H9 (cell line): ENCODE results near the gene STK10. TPM values are rescaled to one million over a fixed set of nuclear protein-coding genes. Genes with fewer than 3 reads are reported as not detected.

Source experiments
- DNase-seq: peaks from one replicate; pipeline ENCODE4 v3.0.0-alpha.2; 2017
- H2AFZ ChIP-seq: one replicate; pipeline ENCODE4 v1.6.1; 2013; ENCODE audit warnings: mild to moderate bottlenecking, low read length, control low read depth, moderate library complexity
- H2AK5ac ChIP-seq: 2 replicates; pipeline ENCODE4 v1.6.1; 2013; ENCODE audit warnings: low read length, control low read depth, mixed read lengths; ENCODE audit not compliant: insufficient read length
- H2BK120ac ChIP-seq: one replicate; pipeline ENCODE4 v1.6.1; 2013; ENCODE audit warnings: low read depth, mild to moderate bottlenecking, low read length, control low read depth, inconsistent platforms; ENCODE audit not compliant: poor library complexity, severe bottlenecking
- H2BK12ac ChIP-seq: 2 replicates; pipeline ENCODE4 v1.6.1; 2013; ENCODE audit warnings: low read length, control low read depth, mixed read lengths, low read depth; ENCODE audit not compliant: insufficient read length
- H2BK15ac ChIP-seq: 2 replicates; pipeline ENCODE4 v1.6.1; 2013; ENCODE audit warnings: low read depth, low read length, control low read depth
- H2BK20ac ChIP-seq: one replicate; pipeline ENCODE4 v1.6.1; 2013; ENCODE audit warnings: low read depth, mild to moderate bottlenecking, low read length, control low read depth, inconsistent platforms; ENCODE audit not compliant: poor library complexity, severe bottlenecking
- H2BK5ac ChIP-seq: 2 replicates; pipeline ENCODE4 v1.6.1; 2013; ENCODE audit warnings: low read length, control low read depth, mixed read lengths; ENCODE audit not compliant: insufficient read length
- H3K14ac ChIP-seq: 2 replicates; pipeline ENCODE4 v1.6.1; 2013; ENCODE audit warnings: low read length, control low read depth; ENCODE audit not compliant: insufficient read depth
- H3K18ac ChIP-seq: 2 replicates; pipeline ENCODE4 v1.6.1; 2013; ENCODE audit warnings: low read depth, mild to moderate bottlenecking, mixed read lengths, low read length, control low read depth; ENCODE audit not compliant: insufficient read length
- H3K23ac ChIP-seq: 2 replicates; pipeline ENCODE4 v1.6.1; 2013; ENCODE audit warnings: low read length, control low read depth, mixed read lengths, low read depth; ENCODE audit not compliant: insufficient read length
- H3K23me2 ChIP-seq: 2 replicates; pipeline ENCODE4 v1.6.1; 2013; ENCODE audit warnings: low read depth, mild to moderate bottlenecking, mixed read lengths, low read length, control low read depth; ENCODE audit not compliant: insufficient read length, poor library complexity, severe bottlenecking
- H3K27ac ChIP-seq: 2 replicates; pipeline ENCODE4 v1.5.1; 2013; ENCODE audit warnings: low read length, control low read depth, mixed read lengths, low read depth; ENCODE audit not compliant: insufficient read length
- H3K27me3 ChIP-seq: 2 replicates; pipeline ENCODE4 v1.6.1; 2013; ENCODE audit warnings: low read length, control low read depth, inconsistent platforms; ENCODE audit not compliant: insufficient read depth
- H3K4ac ChIP-seq: 2 replicates; pipeline ENCODE4 v1.6.1; 2013; ENCODE audit warnings: low read depth, mild to moderate bottlenecking, control low read depth, inconsistent platforms, low read length, moderate library complexity
- H3K4me1 ChIP-seq: 2 replicates; pipeline ENCODE4 v1.6.1; 2013; ENCODE audit warnings: low read length, control low read depth, inconsistent platforms; ENCODE audit not compliant: insufficient read depth
- H3K4me2 ChIP-seq: 2 replicates; pipeline ENCODE4 v1.6.1; 2013; ENCODE audit warnings: low read length, control low read depth, mixed read lengths; ENCODE audit not compliant: insufficient read length, insufficient read depth
- H3K56ac ChIP-seq: 2 replicates; pipeline ENCODE4 v1.6.1; 2013; ENCODE audit warnings: low read depth, mild to moderate bottlenecking, mixed read lengths, low read length, control low read depth; ENCODE audit not compliant: insufficient read length
- H3K79me1 ChIP-seq: 2 replicates; pipeline ENCODE4 v1.6.1; 2013; ENCODE audit warnings: low read depth, mild to moderate bottlenecking, moderate library complexity, low read length, control low read depth, inconsistent platforms; ENCODE audit not compliant: insufficient read depth, poor library complexity, severe bottlenecking
- H3K79me2 ChIP-seq: 2 replicates; pipeline ENCODE4 v1.6.1; 2013; ENCODE audit warnings: low read length, control low read depth, inconsistent platforms; ENCODE audit not compliant: insufficient read depth
- H3K9ac ChIP-seq: 2 replicates; pipeline ENCODE4 v1.6.1; 2013; ENCODE audit warnings: low read length, control low read depth, mixed read lengths; ENCODE audit not compliant: insufficient read length; ENCODE audit errors: extremely low read depth
- H3K9me3 ChIP-seq: one replicate; pipeline ENCODE4 v1.6.1; 2013; ENCODE audit warnings: low read depth, low read length, inconsistent platforms; ENCODE audit not compliant: control insufficient read depth
- H3T11ph ChIP-seq: one replicate; pipeline ENCODE4 v1.6.1; 2013; ENCODE audit warnings: mild to moderate bottlenecking, low read length, control low read depth, inconsistent platforms
- H4K20me1 ChIP-seq: one replicate; pipeline ENCODE4 v1.6.1; 2013; ENCODE audit not compliant: control insufficient read depth, insufficient read length, insufficient read depth
- H4K5ac ChIP-seq: 2 replicates; pipeline ENCODE4 v1.6.1; 2013; ENCODE audit warnings: low read depth, mild to moderate bottlenecking, mixed read lengths, low read length, control low read depth; ENCODE audit not compliant: insufficient read length
- H4K8ac ChIP-seq: replicated peaks from 2 replicates; pipeline ENCODE4 v1.6.1; 2013; ENCODE audit warnings: low read length, control low read depth, mixed read lengths, low read depth; ENCODE audit not compliant: insufficient read length
- H4K91ac ChIP-seq: 2 replicates; pipeline ENCODE4 v1.6.1; 2013; ENCODE audit warnings: low read depth, mild to moderate bottlenecking, moderate library complexity, mixed read lengths, low read length, control low read depth; ENCODE audit not compliant: insufficient read length
- H3K27ac Mint-ChIP-seq, 3 experiments: 2 replicates in 2 of 3; 3 replicates in 1 of 3; pipeline ENCODE4 v1.8.0; 2020 to 2021; ENCODE audit warnings: mixed read lengths in 3 of 3, mild to moderate bottlenecking in 1 of 3, moderate library complexity in 1 of 3
- H3K27me3 Mint-ChIP-seq: 2 replicates; pipeline ENCODE4 v1.8.0; 2021; ENCODE audit warnings: low read depth, mild to moderate bottlenecking, moderate library complexity, mixed read lengths
- H3K36me3 Mint-ChIP-seq, 3 experiments: 2 replicates in 2 of 3; 3 replicates in 1 of 3; pipeline ENCODE4 v1.8.0; 2020 to 2021; ENCODE audit warnings: low read depth in 3 of 3, mixed read lengths in 3 of 3; ENCODE audit not compliant: insufficient read depth in 1 of 3
- H3K4me1 Mint-ChIP-seq, 2 experiments: 2 replicates each; pipeline ENCODE4 v1.8.0; 2020; ENCODE audit warnings: mixed read lengths in 2 of 2
- H3K4me3 Mint-ChIP-seq, 2 experiments: 2 replicates in 1 of 2; 3 replicates in 1 of 2; pipeline ENCODE4 v1.8.0; 2020 to 2021; ENCODE audit warnings: mild to moderate bottlenecking in 2 of 2, mixed read lengths in 2 of 2, moderate library complexity in 1 of 2
- H3K9me3 Mint-ChIP-seq, 2 experiments: 2 replicates in 1 of 2; 3 replicates in 1 of 2; pipeline ENCODE4 v1.8.0; 2020; ENCODE audit warnings: mild to moderate bottlenecking in 2 of 2, mixed read lengths in 2 of 2, moderate library complexity in 1 of 2
- WGBS: extraction: QIAGEN DNeasy Blood & Tissue Kit; methylation state at CpG from one replicate; pipeline ENCODE4 v1.1.7; 2013; ENCODE audit warnings: missing lambda C conversion rate, low lambda C conversion rate, mixed read lengths; ENCODE audit not compliant: insufficient read length; ENCODE audit errors: extremely low coverage; 5-methylcytosine and 5-hydroxymethylcytosine counted together
- total RNA-seq: library from RNA; stranded (reverse); gene quantifications from 2 replicates; pipeline ENCODE4 v1.2.1, GENCODE V29; 2021
- TF ChIP-seq, protein P1 (sequence below): fragments of 200-600 bp; sonication (generic); conservative IDR thresholded peaks from 3 replicates; pipeline ENCODE4 v1.8.0; 2021; ENCODE audit warnings: antibody characterized with exemption, mild to moderate bottlenecking

The STK10 gene
- total RNA-seq, 1 experiment from 2014 or later = 14.6 TPM

DNA sequence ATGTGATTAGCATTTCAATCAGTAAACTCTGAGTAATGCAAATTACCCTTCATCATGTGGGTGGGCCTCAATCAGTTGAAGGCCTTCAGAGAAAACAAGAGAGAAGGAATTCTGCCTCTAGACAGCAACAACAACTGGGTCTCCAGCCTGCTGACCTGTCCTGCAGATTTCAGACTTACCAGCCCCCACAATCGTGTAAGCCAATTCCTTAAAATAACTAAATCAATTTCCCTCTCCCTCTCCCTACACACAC lies 139.9 kb downstream of the STK10 start:
- no CpG with 5 or more reads among the region's 1 CpG for WGBS
- Histone ChIP-seq H3K4me2 (no peak overlapping the region), H3K27ac (no peak overlapping the region), H3K4me1 (peaks cover 4% of the 10 kb centered on the region; the same call in 1 of the 2 replicates), H3K9me3 (no peaks in the 10 kb centered on the region), H2BK5ac (no peak overlapping the region), H3K23me2 (no peaks in the 10 kb centered on the region), H2BK20ac (no peak overlapping the region), H4K8ac (no peak overlapping the region), H3K56ac (no peak overlapping the region), H4K5ac (no peak overlapping the region), H4K91ac (no peak overlapping the region), H2AK5ac (no peak overlapping the region), H2BK15ac (no peak overlapping the region), H3K14ac (no peak overlapping the region), H2BK12ac (no peak overlapping the region), H3K27me3 (no peaks in the 10 kb centered on the region), H2BK120ac (no peak overlapping the region), H2AFZ (no peak overlapping the region), H3K4ac (no peak overlapping the region), H3K9ac (no peak overlapping the region), H3K18ac (no peak overlapping the region), H3T11ph (no peak overlapping the region), H3K23ac (no peak overlapping the region), H4K20me1 (no peaks in the 10 kb centered on the region), H3K79me1 (no peaks in the 10 kb centered on the region), H3K79me2 (no peaks in the 10 kb centered on the region)
- Mint-ChIP-seq H3K4me3 (no peak overlapping the region), H3K4me1 (peaks cover 39 to 42% of the 10 kb centered on the region in 2 experiments), H3K36me3 (peaks cover 3 to 24% (median 16%) of the 10 kb centered on the region in 3 experiments; a peak in 4 of 7 replicates), H3K27me3 (no peaks in the 10 kb centered on the region), H3K27ac (peak overlapping the region in 1 of 3 experiments; percentile 41; a peak in 1 of 7 replicates), H3K9me3 (no peaks in the 10 kb centered on the region)
- TF ChIP-seq, protein P1, sequence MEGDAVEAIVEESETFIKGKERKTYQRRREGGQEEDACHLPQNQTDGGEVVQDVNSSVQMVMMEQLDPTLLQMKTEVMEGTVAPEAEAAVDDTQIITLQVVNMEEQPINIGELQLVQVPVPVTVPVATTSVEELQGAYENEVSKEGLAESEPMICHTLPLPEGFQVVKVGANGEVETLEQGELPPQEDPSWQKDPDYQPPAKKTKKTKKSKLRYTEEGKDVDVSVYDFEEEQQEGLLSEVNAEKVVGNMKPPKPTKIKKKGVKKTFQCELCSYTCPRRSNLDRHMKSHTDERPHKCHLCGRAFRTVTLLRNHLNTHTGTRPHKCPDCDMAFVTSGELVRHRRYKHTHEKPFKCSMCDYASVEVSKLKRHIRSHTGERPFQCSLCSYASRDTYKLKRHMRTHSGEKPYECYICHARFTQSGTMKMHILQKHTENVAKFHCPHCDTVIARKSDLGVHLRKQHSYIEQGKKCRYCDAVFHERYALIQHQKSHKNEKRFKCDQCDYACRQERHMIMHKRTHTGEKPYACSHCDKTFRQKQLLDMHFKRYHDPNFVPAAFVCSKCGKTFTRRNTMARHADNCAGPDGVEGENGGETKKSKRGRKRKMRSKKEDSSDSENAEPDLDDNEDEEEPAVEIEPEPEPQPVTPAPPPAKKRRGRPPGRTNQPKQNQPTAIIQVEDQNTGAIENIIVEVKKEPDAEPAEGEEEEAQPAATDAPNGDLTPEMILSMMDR = no peak
- no peak for DNase-seq
